ENCODE measurements around the gene HS3ST4.

The HS3ST4 gene

GRCh38 chr16:25855818-25856217, 164.1 kb downstream of the HS3ST4 start:
- in situ Hi-C loops (cut with HindIII; ENCODE audit: low sequenced_read_pairs), result loop anchor here (25.0 kb wide), 1 partner anchor 1256 kb away; no protein-coding TSS in a partner anchor
- no peak for TF ChIP-seq CTCF (IDR thresholded peaks at IDR 0.05; ENCODE audit: low read depth, low read length, missing control alignments)
- DNase-seq (ENCODE audit: low read depth), result no peak
- no peak overlapping the region for H3K4me3 ChIP-seq (ENCODE audit: low read depth, low read length)

- in situ Hi-C loops (cut with HindIII; ENCODE audit: low sequenced_read_pairs), result loop anchor here (25.0 kb wide), 1 partner anchor 1253 kb away; no protein-coding TSS in a partner anchor
- DNase-seq (ENCODE audit: low read depth), result no peak
- H3K4me3 ChIP-seq (ENCODE audit: low read depth, low read length), result no peak overlapping the region
- no peak for TF ChIP-seq CTCF (IDR thresholded peaks at IDR 0.05; ENCODE audit: low read depth, low read length, missing control alignments)
These were observed 167.9 kb downstream of the HS3ST4 start for GRCh38 chr16:25859645-25860044.

- TF ChIP-seq CTCF (IDR thresholded peaks at IDR 0.05; ENCODE audit: low read depth, low read length, missing control alignments), result no peak
- DNase-seq (ENCODE audit: low read depth), result no peak
These were observed 175.3 kb downstream of the HS3ST4 start for GRCh38 chr16:25867041-25867440.

GRCh38 chr16:25868106-25868505, 176.3 kb downstream of the HS3ST4 start:
- no peak overlapping the region for H3K4me3 ChIP-seq (ENCODE audit: low read depth, low read length)
- TF ChIP-seq CTCF (IDR thresholded peaks at IDR 0.05; ENCODE audit: low read depth, low read length, missing control alignments), result no peak
- in situ Hi-C loops (cut with HindIII; ENCODE audit: low sequenced_read_pairs), result loop anchor here (25.0 kb wide), 1 partner anchor 1244 kb away; no protein-coding TSS in a partner anchor
- DNase-seq (ENCODE audit: low read depth), result no peak

More at GRCh38 chr16:25867041-25867440, 175.3 kb downstream of the HS3ST4 start:
- no peak overlapping the region for H3K4me3 ChIP-seq (ENCODE audit: low read depth, low read length)
- in situ Hi-C loops (cut with HindIII; ENCODE audit: low sequenced_read_pairs), result loop anchor here (25.0 kb wide), 1 partner anchor 1245 kb away; no protein-coding TSS in a partner anchor

GRCh38 chr16:25868706-25869370, 177.1 kb downstream of the HS3ST4 start:
- H3K4me3 ChIP-seq (ENCODE audit: low read depth, low read length), result no peak overlapping the region
- no peak for DNase-seq (ENCODE audit: low read depth)
- TF ChIP-seq CTCF (IDR thresholded peaks at IDR 0.05; ENCODE audit: low read depth, low read length, missing control alignments), result no peak
- in situ Hi-C loops (cut with HindIII; ENCODE audit: low sequenced_read_pairs), result loop anchor here (25.0 kb wide), 1 partner anchor 1243 kb away; no protein-coding TSS in a partner anchor

- no peak for TF ChIP-seq CTCF (IDR thresholded peaks at IDR 0.05; ENCODE audit: low read depth, low read length, missing control alignments)
- in situ Hi-C loops (cut with HindIII; ENCODE audit: low sequenced_read_pairs), result loop anchor here (25.0 kb wide), 1 partner anchor 1240 kb away; no protein-coding TSS in a partner anchor
- no peak for DNase-seq (ENCODE audit: low read depth)
- no peak overlapping the region for H3K4me3 ChIP-seq (ENCODE audit: low read depth, low read length)
These were observed 180.8 kb downstream of the HS3ST4 start for GRCh38 chr16:25872369-25873070.
